CD14-positive monocyte (primary cell): ENCODE data around the gene NOP10. TPM values are rescaled to one million over a fixed set of nuclear protein-coding genes. Genes with fewer than 3 reads are reported as not detected.

Experiments
- DNase-seq, 3 donors: peaks; one replicate each; pipeline ENCODE4 v3.0.0-alpha.2; 2011 to 2022
- H2AFZ ChIP-seq: 2 replicates; pipeline ENCODE4 v1.6.0; 2012; ENCODE audit warnings: mild to moderate bottlenecking, low read depth, low read length, inconsistent platforms; ENCODE audit not compliant: insufficient read depth, poor library complexity, severe bottlenecking
- H3K27ac ChIP-seq, 2 donors: 1 replicate in 1 of 2; 2 replicates in 1 of 2; pipeline ENCODE4 v1.5.1; 2012 to 2013; ENCODE audit warnings: low read length in 2 of 2, control low read depth in 1 of 2, inconsistent platforms in 1 of 2, low read depth in 1 of 2, mild to moderate bottlenecking in 1 of 2
- H3K27me3 ChIP-seq, 2 donors: one replicate each; pipeline versions ENCODE4 v1.6.0 to v1.6.1; 2011 to 2013; ENCODE audit warnings: low read length in 2 of 2; ENCODE audit not compliant: control insufficient read depth in 2 of 2, insufficient read depth in 2 of 2
- H3K36me3 ChIP-seq, 2 donors: replicated peaks in 1 of 2; 1 replicate in 1 of 2; 2 replicates in 1 of 2; pipeline versions ENCODE4 v1.5.1 to v1.6.1; 2012 to 2013; ENCODE audit warnings: low read length in 2 of 2, control low read depth in 1 of 2, inconsistent platforms in 1 of 2, mild to moderate bottlenecking in 1 of 2; ENCODE audit not compliant: insufficient read depth in 2 of 2, control insufficient read depth in 1 of 2
- H3K4me1 ChIP-seq, 2 donors: 1 replicate in 1 of 2; 2 replicates in 1 of 2; pipeline versions ENCODE4 v1.5.1 to v1.6.1; 2012 to 2013; ENCODE audit warnings: low read length in 2 of 2, control low read depth in 1 of 2, inconsistent platforms in 1 of 2, mild to moderate bottlenecking in 1 of 2, moderate library complexity in 1 of 2; ENCODE audit not compliant: insufficient read depth in 2 of 2, control insufficient read depth in 1 of 2
- H3K4me2 ChIP-seq: replicated peaks from 2 replicates; pipeline ENCODE3; 2012; ENCODE audit warnings: low read length, moderate library complexity, mild to moderate bottlenecking; ENCODE audit not compliant: poor library complexity, severe bottlenecking; ENCODE audit errors: extremely low read depth
- H3K4me3 ChIP-seq, 3 experiments: fragments of 200-600 bp in 1 of 3; sonication (generic) in 1 of 3; replicated peaks in 1 of 3; 1 replicate in 2 of 3; 2 replicates in 1 of 3; pipeline ENCODE4 v1.5.1; 2011 to 2013; ENCODE audit warnings: low read length in 3 of 3, mild to moderate bottlenecking in 3 of 3, control low read depth in 2 of 3, low read depth in 2 of 3, inconsistent platforms in 1 of 3, moderate library complexity in 1 of 3
- H3K79me2 ChIP-seq: 2 replicates; pipeline ENCODE4 v1.6.0; 2012; ENCODE audit warnings: mild to moderate bottlenecking, control low read depth, inconsistent platforms, low read length, moderate library complexity; ENCODE audit not compliant: insufficient read depth
- H3K9ac ChIP-seq: 2 replicates; pipeline ENCODE4 v1.6.0; 2017; ENCODE audit warnings: low read length, mild to moderate bottlenecking; ENCODE audit not compliant: insufficient read depth, poor library complexity, severe bottlenecking
- H3K9me3 ChIP-seq, 2 donors: replicated peaks in 1 of 2; 1 replicate in 1 of 2; 2 replicates in 1 of 2; pipeline versions ENCODE4 v1.5.1 to v1.6.1; 2012 to 2013; ENCODE audit warnings: low read length in 2 of 2, control low read depth in 1 of 2; ENCODE audit not compliant: control insufficient read depth in 1 of 2, insufficient read depth in 1 of 2
- H4K20me1 ChIP-seq: 2 replicates; pipeline ENCODE4 v1.6.0; 2012; ENCODE audit warnings: mild to moderate bottlenecking, low read length, control low read depth, moderate library complexity; ENCODE audit not compliant: insufficient read depth
- H3K27ac Mint-ChIP-seq, 7 donors: one replicate each; pipeline ENCODE4 v1.8.0; 2020; ENCODE audit warnings: mild to moderate bottlenecking in 7 of 7, mixed read lengths in 7 of 7, moderate library complexity in 6 of 7, inconsistent platforms in 2 of 7
- H3K27me3 Mint-ChIP-seq, 3 donors: one replicate each; pipeline ENCODE4 v1.8.0; 2021 to 2022; ENCODE audit warnings: low read depth in 3 of 3, mild to moderate bottlenecking in 3 of 3, mixed read lengths in 3 of 3, moderate library complexity in 3 of 3, inconsistent platforms in 1 of 3
- H3K36me3 Mint-ChIP-seq, 2 donors: one replicate each; pipeline ENCODE4 v1.8.0; 2020; ENCODE audit warnings: mixed read lengths in 2 of 2, inconsistent platforms in 1 of 2, mild to moderate bottlenecking in 1 of 2
- H3K4me1 Mint-ChIP-seq: one replicate; pipeline ENCODE4 v1.8.0; 2020; ENCODE audit warnings: mild to moderate bottlenecking, mixed read lengths
- H3K4me3 Mint-ChIP-seq, 2 donors: one replicate each; pipeline ENCODE4 v1.8.0; 2020; ENCODE audit warnings: mild to moderate bottlenecking in 2 of 2, mixed read lengths in 2 of 2, moderate library complexity in 1 of 2
- H3K9me3 Mint-ChIP-seq, 7 donors: one replicate each; pipeline ENCODE4 v1.8.0; 2020 to 2022; ENCODE audit warnings: mixed read lengths in 7 of 7, mild to moderate bottlenecking in 6 of 7, moderate library complexity in 6 of 7, inconsistent platforms in 2 of 7
- CTCF ChIP-seq: fragments of 200-600 bp; IDR thresholded peaks from one replicate; pipeline ENCODE4 v1.8.0; 2022; ENCODE audit warnings: antibody characterized with exemption, mild to moderate bottlenecking
- WGBS: methylation state at CpG from one replicate; pipeline ENCODE4 v1.1.5; 2013; ENCODE audit warnings: missing lambda C conversion rate; ENCODE audit not compliant: insufficient coverage; 5-methylcytosine and 5-hydroxymethylcytosine counted together
- intact Hi-C, 2 donors: fragments of 100-400 bp; cut with micrococcal nuclease; formaldehyde crosslinking; loops; one replicate each; pipeline versions ENCODE4 v1.15.0 to v1.15.1; 2023
- polyA plus RNA-seq, 3 donors: library from polyadenylated mRNA; depleted of rRNA in 1 of 3; unstranded in 2 of 3; stranded (reverse) in 1 of 3; fragments of 300-500 nt in 2 of 3; fragments of >200 nt in 1 of 3; fragmentation: Illumina TruSeq in 2 of 3; gene quantifications; 1 replicate in 2 of 3; 2 replicates in 1 of 3; pipeline ENCODE4 v1.2.3, GENCODE V29; 2012 to 2021

The NOP10 gene
- polyA plus RNA-seq, 3 donors: 260 to 677 (median 586) TPM

DNA sequence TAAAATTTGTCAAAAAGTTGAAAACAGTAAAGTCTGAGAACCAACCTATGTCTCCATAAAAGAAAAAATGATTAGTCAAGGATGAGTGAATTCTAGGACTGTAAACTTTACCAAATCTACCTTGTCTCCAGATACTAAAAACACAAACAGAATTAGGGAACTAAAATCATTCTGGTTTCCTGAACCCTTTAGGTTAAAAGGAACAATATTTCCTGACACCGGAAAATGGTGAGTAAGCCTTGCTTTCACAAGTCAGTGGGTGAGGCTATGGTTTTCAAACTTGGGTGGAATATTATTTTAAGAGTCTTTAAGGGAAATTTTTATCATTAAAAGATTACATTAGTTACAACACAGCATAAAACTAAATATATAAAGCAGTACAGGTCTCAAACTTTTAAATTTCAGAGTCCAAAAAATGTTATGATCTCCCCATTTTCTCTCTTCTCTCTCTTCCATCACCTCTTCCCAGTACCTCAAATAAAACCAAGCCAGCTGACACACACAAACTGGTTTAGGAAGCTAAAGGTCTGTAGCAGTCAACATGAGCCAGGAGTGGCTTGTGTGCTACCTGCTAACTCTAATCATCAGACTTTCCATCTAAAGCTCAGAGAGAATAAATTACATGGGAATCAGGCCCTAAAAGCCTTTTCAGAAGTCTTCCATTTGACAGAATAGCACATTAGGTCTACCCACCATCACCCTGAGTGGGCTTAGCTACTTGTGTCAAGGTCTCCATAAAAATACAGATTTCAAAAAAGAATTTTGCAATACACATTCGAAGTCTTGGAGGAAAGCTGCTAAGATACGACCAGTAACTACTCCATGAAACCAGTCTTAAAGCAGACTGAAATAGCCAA is 7.5 kb downstream of the NOP10 start:
- no peak overlapping the region for H2AFZ ChIP-seq
- peaks cover 26 to 34% of the 10 kb centered on the region in 2 donors for H3K36me3 Mint-ChIP-seq
- intact Hi-C loops: loop anchor here (5.0 to 10.0 kb wide), 4 partner anchors 111 to 649 kb away; partner anchors contain the start of genes EMC4 (in 1 of the 2), EMC7 (in 1 of the 2), PGBD4 (in 1 of the 2) and ZNF770 (in 1 of the 2)
- WGBS: 0% methylated on average over 2 of the region's 3 CpGs
- H3K36me3 ChIP-seq: peaks cover 10 to 29% of the 10 kb centered on the region in 2 donors
- H3K4me3 ChIP-seq: peak overlapping the region; percentile 75 to 99 (median 93)
- peak; percentile 72 to 94 (median 90) for DNase-seq
- no peak for TF ChIP-seq CTCF
- peaks cover 0 to 3% (median 0%) of the 10 kb centered on the region in 7 donors for H3K9me3 Mint-ChIP-seq
- H4K20me1 ChIP-seq: peaks cover 12% of the 10 kb centered on the region
- H3K79me2 ChIP-seq: peaks cover 90% of the 10 kb centered on the region
- H3K9ac ChIP-seq: peak overlapping the region; percentile 96
- no peaks in the 10 kb centered on the region for H3K9me3 ChIP-seq
- peak overlapping the region; percentile 92 for H3K4me2 ChIP-seq
- H3K27ac ChIP-seq: peak overlapping the region; percentile 90 to 98
- peaks cover 47% of the 10 kb centered on the region for H3K4me1 Mint-ChIP-seq
- H3K4me3 Mint-ChIP-seq: peak overlapping the region; percentile 93 to 98
- peak overlapping the region; percentile 94 to 99 (median 97) for H3K27ac Mint-ChIP-seq
- peaks cover 47 to 61% of the 10 kb centered on the region in 2 donors for H3K4me1 ChIP-seq
- no peaks in the 10 kb centered on the region for H3K27me3 ChIP-seq
- peaks cover 0 to 2% (median 2%) of the 10 kb centered on the region in 3 donors for H3K27me3 Mint-ChIP-seq

GRCh38 chr15:34334672-34335071 is 8.3 kb downstream of the NOP10 start:
- H4K20me1 ChIP-seq: peaks cover 14% of the 10 kb centered on the region
- H3K4me1 ChIP-seq: peaks cover 43 to 55% of the 10 kb centered on the region in 2 donors
- H2AFZ ChIP-seq: no peak overlapping the region
- H3K9ac ChIP-seq: peak overlapping the region; percentile 96
- H3K9me3 ChIP-seq: no peaks in the 10 kb centered on the region
- Mint-ChIP-seq H3K27ac (peak overlapping the region; percentile 94 to 99 (median 97)), H3K36me3 (peaks cover 24 to 35% of the 10 kb centered on the region in 2 donors), H3K27me3 (peaks cover 0 to 2% (median 2%) of the 10 kb centered on the region in 3 donors), H3K4me1 (peaks cover 44% of the 10 kb centered on the region), H3K9me3 (peaks cover 0 to 3% (median 0%) of the 10 kb centered on the region in 7 donors), H3K4me3 (peak overlapping the region; percentile 93 to 98)
- H3K4me3 ChIP-seq: peak overlapping the region; percentile 75 to 99 (median 93)
- DNase-seq: peak in 2 of 3 donors; percentile 18 to 22
- TF ChIP-seq CTCF: no peak
- intact Hi-C loops: loop anchor here (5.0 to 10.0 kb wide), 4 partner anchors 110 to 650 kb away; partner anchors contain the start of genes EMC4 (in 1 of the 2), EMC7 (in 1 of the 2), PGBD4 (in 1 of the 2) and ZNF770 (in 1 of the 2)
- peak overlapping the region; percentile 96 to 98 for H3K27ac ChIP-seq
- no CpG with 5 or more reads among the region's 4 CpGs for WGBS
- no peaks in the 10 kb centered on the region for H3K27me3 ChIP-seq
- peaks cover 10 to 27% of the 10 kb centered on the region in 2 donors for H3K36me3 ChIP-seq
- H3K4me2 ChIP-seq: peak overlapping the region; percentile 92
- peaks cover 90% of the 10 kb centered on the region for H3K79me2 ChIP-seq
